ENCODE results near the gene CARD6. TPM values are rescaled to one million over a fixed set of nuclear protein-coding genes. Genes with fewer than 3 reads are reported as not detected.
"Not testable (repeated sequence)": the region's sequence is repeated elsewhere in the genome, so short reads cannot be mapped to it uniquely, and the experiment has no call there.

Gene CARD6
- total RNA-seq, 1 donor from 2014 or later = 24.3 TPM

GRCh38 chr5:40812125-40812524, 29.0 kb upstream of the CARD6 start:
- TF ChIP-seq CTCF (IDR thresholded peaks at IDR 0.05) = no peak
- H3K4me1 ChIP-seq = no peaks in the 10 kb centered on the region
- intact Hi-C loops (cut with DNase I) = no loop called here
- ATAC-seq = no peak
- no peaks in the 10 kb centered on the region for H3K9me3 ChIP-seq
- H3K36me3 ChIP-seq = no peaks in the 10 kb centered on the region
- H3K27ac ChIP-seq = no peak overlapping the region
- DNase-seq = no peak
- H3K27me3 ChIP-seq (ENCODE audit: low read depth) = no peaks in the 10 kb centered on the region
- no peak overlapping the region for H3K4me3 ChIP-seq

GRCh38 chr5:40813698-40814281, 27.4 kb upstream of the CARD6 start:
- Histone ChIP-seq H3K27me3 (ENCODE audit: low read depth) (no peaks in the 10 kb centered on the region), H3K36me3 (no peaks in the 10 kb centered on the region), H3K27ac (no peak overlapping the region), H3K4me3 (no peak overlapping the region), H3K9me3 (no peaks in the 10 kb centered on the region), H3K4me1 (no peaks in the 10 kb centered on the region)
- TF ChIP-seq CTCF (IDR thresholded peaks at IDR 0.05) = no peak
- ATAC-seq (no peak), DNase-seq (no peak)
- intact Hi-C loops (cut with DNase I) = no loop called here

- Histone ChIP-seq H3K36me3 (peaks cover 32% of the 10 kb centered on the region), H3K4me3 (no peak overlapping the region), H3K4me1 (no peaks in the 10 kb centered on the region), H3K27ac (no peak overlapping the region), H3K9me3 (no peaks in the 10 kb centered on the region), H3K27me3 (ENCODE audit: low read depth) (no peaks in the 10 kb centered on the region)
- ATAC-seq (no peak), DNase-seq (no peak)
- no peak for TF ChIP-seq CTCF (IDR thresholded peaks at IDR 0.05)
- intact Hi-C loops (cut with DNase I) = no loop called here
These were observed 17.7 kb upstream of the CARD6 start for GRCh38 chr5:40823459-40823858.

- H3K27ac ChIP-seq; intact Hi-C loops (cut with DNase I); ATAC-seq; H3K9me3 ChIP-seq; DNase-seq; H3K4me1 ChIP-seq; H3K27me3 ChIP-seq (ENCODE audit: low read depth); H3K4me3 ChIP-seq: not testable (repeated sequence)
- H3K36me3 ChIP-seq = peaks cover 53% of the 10 kb centered on the region
These were observed 15.6 kb upstream of the CARD6 start for GRCh38 chr5:40825461-40826043.

- ATAC-seq = no peak
- TF ChIP-seq CTCF (IDR thresholded peaks at IDR 0.05) = no peak
- Histone ChIP-seq H3K36me3 (peaks cover 64% of the 10 kb centered on the region), H3K27me3 (ENCODE audit: low read depth) (no peaks in the 10 kb centered on the region), H3K4me1 (no peaks in the 10 kb centered on the region), H3K4me3 (no peak overlapping the region), H3K27ac (no peak overlapping the region), H3K9me3 (no peaks in the 10 kb centered on the region)
- intact Hi-C loops (cut with DNase I) = no loop called here
- no peak for DNase-seq
These were observed 14.5 kb upstream of the CARD6 start for GRCh38 chr5:40826489-40827187.
